Spleen (tissue), 7 donors: Measurements from ENCODE around the gene SRR.

Experiments
- CTCF ChIP-seq, 11 experiments: fragments of 200-600 bp in 7 of 11; fragments of 450-650 bp in 4 of 11; sonication (generic) in 4 of 11; IDR thresholded peaks in 8 of 11; conservative IDR thresholded peaks in 3 of 11; 1 replicate in 7 of 11; 2 replicates in 4 of 11; pipeline versions ENCODE4 v1.4.0 to v1.8.0; 2016 to 2021; ENCODE audit warnings: antibody characterized with exemption in 11 of 11, inconsistent platforms in 4 of 11, mild to moderate bottlenecking in 1 of 11
- POLR2AphosphoS5 ChIP-seq, 3 donors: sonication (generic); formaldehyde crosslinking; IDR thresholded peaks; one replicate each; pipeline ENCODE4 v1.5.1; 2017; ENCODE audit warnings: antibody characterized with exemption in 3 of 3
- donor health status: DM: no; HTN: no; CAD: no; lungs with moderate emphysema.
- donor health status: DM: no; HTN: no; CAD: no.
- donor health status: DM: no; HTN: no; CAD: no.

GRCh38 chr17:2347805-2348685 is 44.3 kb downstream of the SRR start:
- no peak for TF ChIP-seq CTCF (IDR thresholded peaks at IDR 0.05 in 8 of 11, conservative IDR thresholded peaks at IDR 0.05 in 3 of 11)
- no peak for TF ChIP-seq POLR2AphosphoS5 (IDR thresholded peaks at IDR 0.05)
